Measurements from ENCODE around the gene TRPV4.
"Not testable (repeated sequence)": the region's sequence is repeated elsewhere in the genome, so short reads cannot be mapped to it uniquely, and the experiment has no call there.

The TRPV4 gene

DNA sequence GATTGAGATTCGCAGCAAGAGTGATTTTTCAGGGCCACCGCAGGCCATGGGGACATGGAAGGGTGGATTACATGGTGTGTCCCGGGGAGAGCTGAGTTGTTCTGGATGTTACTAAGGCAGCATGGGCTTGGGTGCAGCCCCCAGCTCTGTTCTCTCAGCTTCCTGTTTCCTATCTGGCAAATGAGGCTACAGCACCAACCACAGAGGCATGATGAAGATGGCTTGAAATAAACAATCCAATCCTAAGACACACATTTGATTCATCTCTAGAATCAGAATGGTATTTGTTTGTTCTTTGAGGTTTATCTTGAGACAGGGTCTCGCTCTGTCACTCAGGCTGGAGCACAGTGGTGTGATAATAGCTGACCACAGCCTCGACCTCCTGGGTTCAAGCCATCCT lies 25.6 kb upstream of the TRPV4 start:
- no peak for DNase-seq

DNA sequence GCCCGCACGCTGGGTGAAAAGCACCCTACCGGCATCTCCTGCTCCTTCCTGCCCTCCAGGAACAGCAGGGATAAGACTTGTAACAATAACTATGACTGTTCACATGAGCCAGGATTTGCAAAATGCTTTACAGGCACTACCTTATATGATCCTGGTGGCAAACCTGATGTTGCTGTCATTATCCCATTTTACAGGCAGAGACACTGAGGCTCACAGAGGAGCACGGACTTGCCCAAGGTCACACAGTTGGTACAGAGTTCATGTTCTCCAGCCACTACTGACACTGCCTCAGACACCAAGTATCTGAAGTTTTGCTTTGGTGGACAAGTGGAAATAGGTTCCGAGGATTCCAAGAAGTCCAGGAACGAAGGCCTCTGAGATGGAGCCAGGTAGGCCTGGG lies 24.5 kb upstream of the TRPV4 start:
- no peak for DNase-seq

DNA sequence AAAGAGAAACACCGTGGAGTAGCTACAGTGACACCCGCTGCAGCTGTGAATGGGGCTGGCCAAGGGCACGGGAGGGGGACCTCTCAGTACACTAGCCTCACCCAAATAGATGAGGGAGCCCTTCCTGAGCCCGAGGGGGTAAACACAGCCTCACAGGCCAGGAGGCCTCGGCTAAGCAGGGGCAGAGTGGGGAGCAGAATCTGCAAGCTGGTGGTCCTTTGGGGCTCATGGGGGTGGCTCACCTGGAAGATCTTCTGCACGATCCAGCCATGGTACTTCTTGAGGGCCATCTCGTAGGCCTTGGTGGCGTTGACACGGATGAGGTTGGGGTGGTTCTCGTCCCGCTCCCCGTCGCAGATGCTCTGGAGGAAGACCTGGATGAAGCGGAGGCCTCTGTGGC lies 22.2 kb upstream of the TRPV4 start:
- no peak for DNase-seq

DNA sequence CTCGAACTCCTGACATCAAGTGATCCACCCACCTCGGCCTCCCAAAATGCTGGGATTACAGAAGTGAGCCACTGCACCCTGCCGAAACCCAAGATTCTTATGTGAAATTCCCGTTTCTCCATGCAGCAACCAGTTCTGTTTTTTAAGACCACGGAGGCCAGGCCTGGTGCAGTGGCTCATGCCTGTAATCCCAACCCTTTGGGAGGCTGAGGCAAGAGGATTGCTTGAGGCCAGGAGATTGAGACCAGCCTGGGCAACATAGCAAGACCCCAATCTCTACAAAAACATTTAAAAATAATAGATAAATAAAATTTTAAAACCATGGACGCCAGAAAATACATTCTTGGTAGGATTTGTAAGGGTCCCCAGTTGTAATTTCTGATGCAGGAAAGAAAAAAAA lies 17.3 kb upstream of the TRPV4 start:
- DNase-seq: not testable (repeated sequence)

DNA sequence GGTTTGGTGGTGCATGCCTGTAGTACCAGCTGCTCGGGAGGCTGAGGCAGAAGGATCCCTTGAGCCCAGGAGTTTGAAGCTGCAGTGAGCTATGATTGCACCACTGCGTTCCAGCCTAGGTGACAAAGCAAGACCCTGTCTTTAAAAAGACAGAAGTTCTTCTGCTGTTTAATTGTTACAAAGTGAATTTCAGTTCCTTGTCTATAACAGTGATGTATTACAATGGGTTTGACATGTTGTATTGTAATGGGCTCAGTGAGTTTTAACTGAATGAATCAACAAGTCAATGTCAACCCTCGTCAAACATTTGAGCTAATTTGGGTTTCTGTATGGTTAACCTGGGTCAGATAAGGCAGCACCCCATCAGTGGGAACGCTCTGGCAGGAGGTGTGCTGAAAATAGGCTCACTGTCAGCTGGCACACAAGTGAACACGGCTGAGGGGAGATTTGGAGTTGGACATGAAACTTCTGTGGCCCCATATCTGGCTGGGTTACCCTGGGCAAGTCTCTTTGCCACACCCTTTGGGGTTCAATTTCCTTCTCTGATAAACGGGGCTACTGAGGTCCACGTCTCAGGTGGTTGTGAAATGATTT lies 14.0 kb upstream of the TRPV4 start:
- DNase-seq: no peak

DNA sequence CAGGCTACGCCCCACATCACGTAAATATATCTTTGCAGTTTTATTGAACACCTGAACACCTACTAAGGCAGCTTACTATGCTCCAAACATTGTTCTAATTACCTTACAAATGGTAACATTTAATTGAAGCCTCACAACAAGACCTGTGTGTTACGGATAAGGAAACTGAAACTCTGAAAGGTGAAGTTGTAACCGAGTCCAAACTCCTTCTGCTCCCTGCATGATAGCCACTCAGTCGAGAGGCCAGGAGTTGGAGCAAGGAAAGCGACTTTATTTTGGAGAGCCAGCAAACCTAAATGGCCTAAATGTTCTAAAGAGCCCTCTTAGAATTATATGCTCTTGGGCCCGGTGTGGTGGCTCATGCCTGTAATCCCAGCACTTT lies 12.6 kb upstream of the TRPV4 start:
- DNase-seq: no peak

DNA sequence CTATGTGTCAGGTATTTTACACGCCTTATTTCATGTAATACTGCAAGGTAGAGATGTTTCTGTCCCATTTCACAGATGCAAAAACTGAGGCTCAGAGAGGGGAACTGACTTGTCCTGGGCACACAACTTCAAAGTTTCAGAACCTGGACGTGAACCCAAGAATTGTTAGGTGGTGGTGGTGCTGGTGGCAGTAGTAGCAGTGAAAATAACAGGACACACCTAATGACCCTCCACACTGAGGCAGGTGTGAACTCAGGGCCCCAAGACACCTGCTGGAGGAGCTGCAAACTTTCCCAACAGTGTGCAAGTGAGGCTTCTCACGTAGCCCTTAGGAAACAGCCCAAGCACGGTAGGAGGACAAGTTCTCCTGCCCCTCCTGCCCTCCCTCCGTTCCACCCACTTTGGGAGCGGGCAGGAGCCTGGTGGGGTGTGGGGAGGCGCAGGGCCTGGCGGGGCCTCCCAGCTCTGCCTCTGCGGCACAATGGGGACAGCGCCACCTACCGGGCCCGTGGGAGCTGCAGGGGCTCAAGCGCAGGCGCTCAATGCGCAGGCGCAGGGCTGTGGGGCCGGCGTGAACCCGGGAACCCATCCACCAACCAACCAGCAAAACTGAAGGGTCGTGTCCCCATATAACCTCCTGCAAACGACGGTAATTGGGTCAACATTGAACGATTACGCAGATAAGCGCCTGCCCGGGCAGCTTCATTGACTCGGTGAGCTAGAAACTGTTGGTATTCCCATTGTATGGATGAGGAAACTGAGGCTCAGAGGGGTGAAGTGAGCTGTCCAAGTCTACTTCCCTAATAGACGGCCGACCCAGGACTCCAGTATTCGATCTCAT lies 12.0 kb upstream of the TRPV4 start:
- DNase-seq: peak; percentile 94

DNA sequence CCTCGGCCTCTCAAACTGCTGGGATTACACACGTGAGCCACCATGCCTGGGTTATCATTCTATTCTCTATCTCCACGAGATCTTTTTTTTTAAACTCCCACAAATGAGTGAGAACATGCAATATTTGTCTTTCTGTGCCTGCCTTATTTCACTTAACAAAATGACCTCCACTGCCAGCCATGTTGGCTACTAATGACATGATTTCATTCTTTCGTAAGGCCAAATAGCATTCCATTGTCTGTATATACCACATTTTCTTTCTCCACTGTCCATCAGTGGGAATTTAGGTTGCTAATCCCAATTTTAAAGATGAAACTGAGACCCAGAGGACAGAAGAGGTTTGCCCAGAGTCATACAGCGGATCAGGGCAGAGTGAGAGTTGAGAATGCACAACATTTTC lies 10.9 kb upstream of the TRPV4 start:
- no peak for DNase-seq

DNA sequence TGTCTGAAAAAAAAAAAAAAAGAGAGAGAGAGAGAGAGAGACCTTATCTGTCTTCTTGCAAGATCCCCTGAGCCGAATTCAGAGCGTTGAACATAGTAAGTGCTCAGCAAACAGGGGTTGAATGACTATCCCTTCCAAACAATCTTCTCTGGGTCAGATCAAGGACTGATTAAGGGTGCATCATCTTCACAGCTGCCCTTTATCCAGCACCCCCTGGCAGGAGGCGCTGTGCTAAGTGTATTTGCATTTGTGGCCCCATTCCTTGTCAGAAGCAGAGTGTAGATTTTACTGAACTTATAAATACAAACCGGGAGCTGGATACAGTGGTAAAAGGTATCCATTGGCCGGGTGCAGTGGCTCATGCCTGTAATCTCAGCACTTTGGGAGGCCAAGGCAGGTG lies 8.8 kb upstream of the TRPV4 start:
- DNase-seq: no peak

DNA sequence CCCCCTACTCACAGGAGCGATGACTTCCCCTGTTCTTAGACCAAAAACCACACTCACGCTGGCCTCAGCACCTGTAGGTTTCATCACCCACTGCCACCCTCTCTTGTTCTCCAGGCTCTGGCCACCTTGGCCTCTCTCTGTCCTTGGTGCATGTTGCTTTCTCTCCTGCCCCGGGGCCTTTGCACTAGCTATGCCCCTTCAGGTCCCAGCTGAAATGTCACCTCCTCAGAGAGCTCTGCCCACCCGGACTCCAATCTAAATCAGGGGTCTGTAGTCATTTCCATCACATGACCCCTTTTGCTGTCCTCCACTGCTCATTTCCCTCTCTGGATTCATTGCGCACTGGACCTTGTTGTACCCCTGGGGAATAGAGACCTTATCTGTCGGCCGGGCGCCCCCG lies 8.2 kb upstream of the TRPV4 start:
- no peak for DNase-seq

DNA sequence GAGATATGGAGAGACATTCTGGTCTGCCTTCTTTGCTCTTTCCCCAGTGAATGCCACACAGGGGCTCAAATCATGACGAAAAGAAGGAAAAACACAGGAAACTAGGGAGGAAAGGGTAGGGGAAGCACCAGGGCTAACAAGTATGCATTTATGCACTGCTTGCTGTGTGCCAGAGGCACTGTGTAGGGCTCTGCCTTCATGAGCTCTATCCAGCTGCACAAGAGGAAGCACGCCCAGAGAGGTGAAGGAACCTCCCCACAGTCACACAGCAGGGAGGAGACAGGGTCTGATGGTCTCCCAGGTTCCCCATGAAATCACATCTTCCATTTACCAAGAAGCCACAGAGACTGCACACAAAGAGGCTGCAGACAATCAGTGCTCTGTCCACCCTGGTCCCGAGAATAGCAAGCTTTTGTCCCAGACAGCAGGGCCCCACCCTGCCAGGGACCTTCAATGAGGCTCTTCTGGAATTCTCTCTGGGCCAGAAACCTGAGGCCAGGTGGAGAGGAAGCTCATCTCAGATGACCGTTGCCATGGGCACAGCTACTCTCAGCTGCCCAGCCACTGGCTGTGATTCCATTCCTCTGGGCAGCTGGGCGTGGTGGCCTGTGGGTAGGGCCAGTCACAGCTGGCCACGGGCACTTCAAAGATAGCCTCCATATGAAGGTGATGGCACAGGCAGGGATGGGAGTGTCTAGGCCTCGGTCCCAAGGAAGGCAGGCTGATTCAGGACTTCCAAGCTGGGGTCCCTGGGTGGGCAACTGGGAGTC lies 7.3 kb upstream of the TRPV4 start:
- DNase-seq: no peak

DNA sequence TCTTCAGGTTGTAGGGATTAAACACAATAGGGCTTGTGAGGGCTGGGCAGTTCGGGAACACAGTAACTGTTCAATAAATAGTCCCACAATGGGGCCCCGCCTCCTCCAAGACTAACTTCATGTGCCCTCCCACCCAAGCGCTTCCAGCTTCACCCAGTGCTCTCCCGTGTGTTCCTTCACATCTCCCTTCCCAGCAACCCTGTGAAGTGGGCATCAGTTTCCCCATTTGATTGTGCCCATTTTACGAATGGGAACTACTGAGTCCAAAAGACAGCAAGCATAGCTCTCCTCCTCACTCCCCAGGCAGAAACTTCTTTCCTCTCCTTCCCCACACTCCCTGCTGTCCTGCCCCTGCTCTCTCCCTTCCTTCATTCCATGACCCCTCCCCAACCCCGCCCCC lies 6.2 kb upstream of the TRPV4 start:
- no peak for DNase-seq

DNA sequence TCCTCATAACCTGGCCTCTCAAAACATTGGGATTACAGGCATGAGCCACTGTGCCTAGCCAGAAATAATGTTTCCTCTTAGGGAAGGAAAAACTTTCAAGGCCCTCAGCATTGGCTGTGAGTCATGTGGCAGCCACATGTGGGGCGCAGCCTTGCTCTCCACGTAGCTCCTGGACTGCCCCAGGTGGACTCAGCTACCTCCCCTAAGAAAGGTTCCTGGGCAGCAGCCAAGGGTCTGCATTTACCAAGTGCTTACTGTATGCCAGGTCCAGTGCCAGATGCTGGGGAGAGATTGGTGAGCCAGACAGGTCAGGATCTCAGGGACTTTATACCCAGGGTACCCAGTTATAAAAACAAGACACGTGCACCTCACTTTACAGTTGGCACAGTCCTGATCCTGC lies 3.7 kb upstream of the TRPV4 start:
- DNase-seq: no peak

DNA sequence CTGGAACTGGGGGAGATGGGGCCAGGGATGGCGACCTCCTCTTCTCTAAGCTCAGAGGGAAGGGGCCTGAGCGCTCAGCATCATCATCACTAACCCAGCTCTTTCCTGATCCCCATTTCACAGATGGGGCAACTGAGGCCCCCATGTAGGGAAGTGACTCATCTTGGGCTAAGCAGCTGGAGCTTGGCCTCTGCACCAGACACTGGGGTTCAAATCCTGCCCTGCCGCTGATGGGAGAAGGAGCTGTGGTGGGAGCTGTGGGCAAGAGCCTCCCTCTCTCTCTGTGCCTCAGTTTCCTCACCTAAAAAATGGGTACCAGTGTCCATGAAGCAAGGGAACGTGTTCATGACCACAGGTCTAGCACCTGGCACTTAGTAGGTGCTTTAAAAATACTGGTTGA lies 2.6 kb upstream of the TRPV4 start:
- DNase-seq: no peak

DNA sequence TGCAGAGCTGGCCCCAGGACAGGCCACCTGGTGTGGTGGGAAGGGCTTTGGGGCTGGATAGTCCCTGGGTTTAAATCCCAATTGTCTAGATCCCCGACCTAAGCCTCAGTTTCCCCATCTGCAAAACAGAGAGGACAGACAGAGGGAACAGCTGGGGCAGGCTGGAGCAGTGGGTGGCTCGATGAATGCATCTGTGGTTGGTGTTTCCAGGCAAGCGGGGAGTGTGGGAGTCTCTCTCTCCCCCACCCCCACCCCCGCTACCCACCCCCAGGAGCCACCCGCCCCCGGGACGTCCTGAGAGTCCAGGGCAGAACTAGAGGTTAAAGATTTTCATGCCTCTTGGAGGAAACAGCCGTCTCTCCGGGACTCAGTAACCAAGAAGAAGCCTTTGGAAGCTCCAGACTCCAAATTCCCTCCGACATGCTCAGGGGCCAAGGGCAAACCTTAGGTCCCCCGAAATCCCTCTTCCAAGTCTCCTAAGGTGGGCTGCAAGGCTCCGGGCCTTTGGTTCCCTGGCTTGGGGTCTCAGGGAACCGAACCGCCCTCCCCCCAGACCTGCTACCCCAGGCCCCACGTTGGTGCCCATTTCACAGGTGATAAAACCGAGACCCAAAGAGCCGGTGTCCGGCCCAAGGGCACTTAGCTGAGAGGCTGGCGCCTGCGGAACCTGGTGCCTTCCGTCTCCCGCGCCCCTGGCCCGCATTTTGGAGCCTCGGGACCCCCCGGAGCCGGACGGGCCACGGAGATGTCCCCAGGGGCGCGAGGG lies 474 bp downstream of the TRPV4 start:
- DNase-seq: no peak

DNA sequence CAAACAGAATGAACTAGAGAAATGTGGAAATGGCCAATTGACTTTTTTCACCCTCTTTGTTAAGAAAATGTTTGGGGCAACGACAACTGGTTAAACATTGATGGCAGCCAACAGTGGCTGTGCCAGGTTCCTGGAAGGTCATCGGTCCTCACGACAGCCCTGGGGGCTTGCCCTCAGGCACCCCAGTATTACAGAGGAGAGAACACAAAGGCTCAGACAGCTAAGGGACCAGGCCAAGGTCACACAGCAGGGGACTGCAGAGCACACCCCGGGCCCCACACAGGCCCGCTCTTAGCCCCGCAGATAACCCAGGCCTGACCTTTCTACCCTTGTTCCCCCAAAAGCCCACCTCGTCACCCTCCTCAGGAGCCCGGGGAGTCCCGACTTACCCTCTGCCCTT lies 1.3 kb downstream of the TRPV4 start:
- DNase-seq: no peak

DNA sequence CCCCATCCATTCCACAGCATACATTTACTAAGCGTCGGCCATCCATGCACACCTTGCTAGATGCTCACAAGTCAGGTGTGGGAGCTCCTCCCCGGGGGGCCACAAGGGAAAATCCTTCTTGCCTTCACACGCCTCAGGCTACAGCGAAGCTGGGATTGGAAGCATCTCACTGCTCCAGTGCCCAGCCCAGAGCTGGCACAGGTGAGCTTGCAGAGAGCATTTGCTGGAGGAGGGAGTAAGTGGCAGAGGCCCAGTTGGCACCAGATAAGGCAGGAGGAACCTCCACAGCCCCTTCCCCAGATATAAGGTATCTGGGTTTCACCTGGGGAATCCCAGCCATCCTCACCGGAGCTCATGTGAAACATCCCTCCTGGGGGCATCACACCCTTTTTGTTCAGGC lies 1.8 kb downstream of the TRPV4 start:
- DNase-seq: no peak

DNA sequence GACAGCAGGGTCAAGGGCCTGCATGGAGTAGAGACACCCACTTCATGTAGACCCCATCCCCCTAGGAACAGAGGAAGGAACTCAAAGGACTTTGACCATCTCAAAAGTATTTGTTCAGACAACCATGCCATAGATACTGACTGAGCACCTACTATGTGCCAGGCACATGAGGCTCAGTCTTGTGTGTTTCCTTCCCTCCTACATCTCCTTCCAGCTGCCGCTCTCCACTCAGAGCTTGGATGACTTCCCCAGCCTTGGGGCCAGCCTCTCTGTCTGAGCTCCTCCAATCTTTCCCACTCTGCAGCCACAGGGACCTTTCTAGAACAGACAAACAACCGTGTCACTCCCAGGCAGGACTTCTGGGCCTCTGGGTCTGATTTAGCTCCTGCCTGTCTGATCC lies 2.5 kb downstream of the TRPV4 start:
- no peak for DNase-seq

DNA sequence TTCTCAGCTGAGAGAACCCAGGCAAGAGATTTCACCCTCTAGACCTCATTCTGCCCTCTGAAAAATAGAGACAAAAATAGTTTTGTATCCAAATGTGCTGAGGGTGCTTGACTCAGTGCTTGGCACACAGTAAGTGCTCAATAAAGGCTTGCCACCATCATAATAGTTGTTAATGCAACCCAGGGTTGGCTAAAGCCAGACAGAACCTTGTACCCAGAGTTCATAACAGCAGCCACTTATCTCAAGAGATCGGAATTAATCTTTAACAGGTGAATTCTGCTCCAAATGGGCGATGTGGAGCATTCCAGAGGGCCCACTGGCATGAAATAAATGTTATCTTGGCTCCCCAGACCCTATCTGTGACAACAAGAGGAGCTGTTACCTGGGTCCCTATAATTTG lies 2.9 kb downstream of the TRPV4 start:
- no peak for DNase-seq

DNA sequence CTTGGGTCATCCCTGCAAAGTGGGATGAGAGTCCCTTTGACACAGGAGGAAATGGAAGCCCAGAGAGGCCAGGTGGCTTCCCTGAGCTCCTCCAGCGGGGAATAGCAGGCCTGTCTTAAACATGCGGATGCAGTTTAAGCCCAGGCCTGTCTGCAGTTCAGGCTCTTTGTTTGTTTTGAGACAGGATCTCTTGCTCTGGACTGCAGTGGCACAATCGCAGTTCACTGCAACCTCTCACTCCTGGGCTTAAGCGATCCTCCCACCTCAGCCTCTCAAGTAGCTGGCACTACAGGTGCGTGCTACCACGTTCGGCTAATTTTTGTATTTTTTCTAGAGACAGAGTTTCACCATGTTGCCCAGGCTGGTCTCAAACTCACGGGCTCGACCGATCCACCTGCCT lies 3.5 kb downstream of the TRPV4 start:
- DNase-seq: no peak

DNA sequence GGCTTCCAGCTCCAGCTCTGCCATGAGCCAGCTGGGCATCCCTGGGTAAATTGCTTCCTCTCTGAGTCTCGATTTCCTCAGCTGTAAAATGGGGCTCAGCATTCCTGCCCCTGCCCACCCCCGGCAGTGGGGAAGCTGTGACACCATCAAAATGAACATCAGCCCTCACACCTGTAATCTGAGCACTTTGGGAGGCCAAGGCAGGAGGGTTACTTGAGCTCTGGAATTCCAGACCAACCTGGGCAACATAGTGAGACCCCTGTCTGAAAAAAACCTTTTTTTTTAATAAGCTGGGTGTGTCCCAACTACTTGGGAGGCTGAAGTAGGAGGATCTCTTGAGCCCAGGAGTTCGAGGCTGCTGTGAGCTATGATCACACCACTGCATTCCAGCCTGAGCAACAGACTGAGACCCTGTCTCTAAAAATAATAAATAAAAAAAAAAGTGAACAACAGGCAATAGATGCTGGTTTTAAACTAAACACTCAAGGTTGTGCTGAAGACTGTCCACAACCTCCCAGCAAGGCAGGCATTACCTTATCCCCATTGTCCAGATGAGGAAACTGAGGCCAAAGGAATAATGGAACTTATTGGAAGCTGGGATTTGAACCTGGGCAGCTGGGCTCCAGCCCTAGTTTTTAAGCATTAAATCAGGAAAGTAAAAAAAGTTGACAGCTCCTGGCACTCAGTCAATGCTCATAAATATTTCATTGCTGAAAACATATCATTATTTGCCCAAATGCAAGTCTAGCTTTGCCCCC lies 4.3 kb downstream of the TRPV4 start:
- DNase-seq: no peak
